ENCODE measurements around the gene TTLL11.

DNA sequence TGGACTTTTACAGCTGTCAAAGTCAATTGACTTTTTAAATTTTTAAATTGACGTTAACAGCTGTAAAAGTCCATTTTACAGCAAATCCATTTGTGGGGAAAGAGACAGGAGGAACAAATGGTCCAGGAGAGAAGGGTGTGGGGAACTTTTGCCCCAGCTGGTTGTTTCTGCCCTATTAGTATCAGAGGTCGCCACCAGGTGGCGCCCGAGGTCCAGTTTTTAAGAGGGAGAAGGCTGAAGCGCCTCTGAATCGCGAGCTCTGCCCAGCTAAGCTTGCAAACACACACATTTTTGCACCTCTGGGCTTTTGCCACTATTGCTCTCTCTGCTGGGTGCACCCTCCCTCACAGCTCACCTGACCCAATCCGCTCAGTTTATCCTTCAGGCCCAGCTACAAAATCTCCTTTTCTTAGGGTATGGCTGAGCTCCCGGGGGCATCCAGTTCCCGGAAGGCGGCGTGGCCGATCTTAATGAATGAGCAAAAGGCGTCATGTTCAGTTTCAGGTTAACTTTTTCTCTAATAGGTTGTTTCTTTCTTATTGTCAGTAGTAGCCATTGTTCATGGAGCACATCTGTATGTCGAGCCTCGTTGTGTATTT is 6.3 kb upstream of the TTLL11 start:
- TF ChIP-seq, protein P1, sequence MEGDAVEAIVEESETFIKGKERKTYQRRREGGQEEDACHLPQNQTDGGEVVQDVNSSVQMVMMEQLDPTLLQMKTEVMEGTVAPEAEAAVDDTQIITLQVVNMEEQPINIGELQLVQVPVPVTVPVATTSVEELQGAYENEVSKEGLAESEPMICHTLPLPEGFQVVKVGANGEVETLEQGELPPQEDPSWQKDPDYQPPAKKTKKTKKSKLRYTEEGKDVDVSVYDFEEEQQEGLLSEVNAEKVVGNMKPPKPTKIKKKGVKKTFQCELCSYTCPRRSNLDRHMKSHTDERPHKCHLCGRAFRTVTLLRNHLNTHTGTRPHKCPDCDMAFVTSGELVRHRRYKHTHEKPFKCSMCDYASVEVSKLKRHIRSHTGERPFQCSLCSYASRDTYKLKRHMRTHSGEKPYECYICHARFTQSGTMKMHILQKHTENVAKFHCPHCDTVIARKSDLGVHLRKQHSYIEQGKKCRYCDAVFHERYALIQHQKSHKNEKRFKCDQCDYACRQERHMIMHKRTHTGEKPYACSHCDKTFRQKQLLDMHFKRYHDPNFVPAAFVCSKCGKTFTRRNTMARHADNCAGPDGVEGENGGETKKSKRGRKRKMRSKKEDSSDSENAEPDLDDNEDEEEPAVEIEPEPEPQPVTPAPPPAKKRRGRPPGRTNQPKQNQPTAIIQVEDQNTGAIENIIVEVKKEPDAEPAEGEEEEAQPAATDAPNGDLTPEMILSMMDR (IDR thresholded peaks at IDR 0.05): peak; percentile 82 to 87 (median 84)
- TF ChIP-seq POLR2A (IDR thresholded peaks at IDR 0.05): no peak
